Stimulated activated naive CD8-positive, alpha-beta T cell treated with anti-CD3 and anti-CD28 coated beads, Interleukin-15, Interleukin-2, amounts not matched to agents 100 U/mL and 50 U/mL, for 24 hours (primary cell): ENCODE results near the gene JAKMIP1.

Experiments
- ATAC-seq: fragments of 150-1000 bp; cut with Tn5 transposase; one replicate; pipeline ENCODE4 v1.10.0; 2021
- DNase-seq: peaks from one replicate; pipeline ENCODE4 v3.0.0; 2021

Gene JAKMIP1

GRCh38 chr4:6095023-6095752 lies 105.2 kb downstream of the JAKMIP1 start:
- DNase-seq (no peak), ATAC-seq (no peak)

GRCh38 chr4:6093671-6094070 lies 106.7 kb downstream of the JAKMIP1 start:
- ATAC-seq (no peak), DNase-seq (no peak)

- DNase-seq (no peak), ATAC-seq (no peak)
These were observed 107.4 kb downstream of the JAKMIP1 start for GRCh38 chr4:6092971-6093370.

- ATAC-seq (no peak), DNase-seq (no peak)
These were observed 108.2 kb downstream of the JAKMIP1 start for GRCh38 chr4:6092131-6092530.

- no peak for DNase-seq
These were observed 109.4 kb downstream of the JAKMIP1 start for GRCh38 chr4:6090931-6091330.

GRCh38 chr4:6088950-6089349 lies 111.4 kb downstream of the JAKMIP1 start:
- ATAC-seq (no peak), DNase-seq (no peak)

More at GRCh38 chr4:6090931-6091330, 109.4 kb downstream of the JAKMIP1 start:
- ATAC-seq, result no peak

GRCh38 chr4:6087669-6088341 lies 112.5 kb downstream of the JAKMIP1 start:
- ATAC-seq (no peak), DNase-seq (no peak)

- no peak for ATAC-seq
- DNase-seq, result no peak
These were observed 113.5 kb downstream of the JAKMIP1 start for GRCh38 chr4:6086846-6087245.

- DNase-seq (no peak), ATAC-seq (no peak)
These were observed 114.4 kb downstream of the JAKMIP1 start for GRCh38 chr4:6085691-6086628.

- ATAC-seq, result no peak
- no peak for DNase-seq
These were observed 115.2 kb downstream of the JAKMIP1 start for GRCh38 chr4:6085028-6085690.

GRCh38 chr4:6079965-6080364 lies 120.4 kb downstream of the JAKMIP1 start:
- ATAC-seq (no peak), DNase-seq (no peak)

GRCh38 chr4:6078560-6078959 lies 121.8 kb downstream of the JAKMIP1 start:
- DNase-seq (no peak), ATAC-seq (no peak)

- ATAC-seq (no peak), DNase-seq (no peak)
These were observed 124.0 kb downstream of the JAKMIP1 start for GRCh38 chr4:6076391-6076790.

- ATAC-seq (no peak), DNase-seq (no peak)
These were observed 125.6 kb downstream of the JAKMIP1 start for GRCh38 chr4:6074758-6075157.

GRCh38 chr4:6071959-6072720 lies 128.2 kb downstream of the JAKMIP1 start:
- DNase-seq, result no peak
- ATAC-seq, result no peak

GRCh38 chr4:6071191-6071958 lies 129.0 kb downstream of the JAKMIP1 start:
- DNase-seq, result no peak
- no peak for ATAC-seq

- DNase-seq (no peak), ATAC-seq (no peak)
These were observed 130.3 kb downstream of the JAKMIP1 start for GRCh38 chr4:6069845-6070709.

- ATAC-seq (no peak), DNase-seq (no peak)
These were observed 131.4 kb downstream of the JAKMIP1 start for GRCh38 chr4:6068986-6069385.

- ATAC-seq (no peak), DNase-seq (no peak)
These were observed 134.3 kb downstream of the JAKMIP1 start for GRCh38 chr4:6065934-6066590.
